ENCODE results near the gene ITGA2B.
"Not testable (repeated sequence)": the region's sequence is repeated elsewhere in the genome, so short reads cannot be mapped to it uniquely, and the experiment has no call there.

ITGA2B gene

GRCh38 chr17:44375196-44376017 lies 14.0 kb downstream of the ITGA2B start:
- no peak for DNase-seq (ENCODE audit: low read depth in 1 of 2, low spot score in 1 of 2)
- in situ Hi-C loops (cut with HindIII; ENCODE audit: low pct_unique_long_range_greater_than_20kb, low sequenced_read_pairs) = no loop called here
- no peak for TF ChIP-seq JUND (IDR thresholded peaks at IDR 0.05; ENCODE audit: low read depth)

- no peak for TF ChIP-seq JUND (IDR thresholded peaks at IDR 0.05; ENCODE audit: low read depth)
- in situ Hi-C loops (cut with HindIII; ENCODE audit: low pct_unique_long_range_greater_than_20kb, low sequenced_read_pairs) = no loop called here
- no peak for DNase-seq (ENCODE audit: low read depth in 1 of 2, low spot score in 1 of 2)
Observed at GRCh38 chr17:44374306-44375195, 14.9 kb downstream of the ITGA2B start.

GRCh38 chr17:44372036-44372435 lies 17.4 kb downstream of the ITGA2B start:
- no peak for TF ChIP-seq JUND (IDR thresholded peaks at IDR 0.05; ENCODE audit: low read depth)
- in situ Hi-C loops (cut with HindIII; ENCODE audit: low pct_unique_long_range_greater_than_20kb, low sequenced_read_pairs) = no loop called here
- DNase-seq (ENCODE audit: low read depth in 1 of 2, low spot score in 1 of 2) = no peak

- DNase-seq (ENCODE audit: low read depth in 1 of 2, low spot score in 1 of 2); in situ Hi-C loops (cut with HindIII; ENCODE audit: low pct_unique_long_range_greater_than_20kb, low sequenced_read_pairs): not testable (repeated sequence)
Observed at GRCh38 chr17:44369414-44370023, 19.9 kb downstream of the ITGA2B start.

GRCh38 chr17:44368391-44369243 lies 20.8 kb downstream of the ITGA2B start:
- in situ Hi-C loops (cut with HindIII; ENCODE audit: low pct_unique_long_range_greater_than_20kb, low sequenced_read_pairs); DNase-seq (ENCODE audit: low read depth in 1 of 2, low spot score in 1 of 2): not testable (repeated sequence)

GRCh38 chr17:44367231-44367979 lies 22.0 kb downstream of the ITGA2B start:
- TF ChIP-seq JUND (IDR thresholded peaks at IDR 0.05; ENCODE audit: low read depth) = no peak
- DNase-seq (ENCODE audit: low read depth in 1 of 2, low spot score in 1 of 2) = no peak
- in situ Hi-C loops (cut with HindIII; ENCODE audit: low pct_unique_long_range_greater_than_20kb, low sequenced_read_pairs) = no loop called here

- in situ Hi-C loops (cut with HindIII; ENCODE audit: low pct_unique_long_range_greater_than_20kb, low sequenced_read_pairs); DNase-seq (ENCODE audit: low read depth in 1 of 2, low spot score in 1 of 2): not testable (repeated sequence)
Observed at GRCh38 chr17:44365051-44365450, 24.4 kb downstream of the ITGA2B start.

GRCh38 chr17:44363613-44364159 lies 25.8 kb downstream of the ITGA2B start, which contains the start of gene FAM171A2:
Gene FAM171A2, minus strand, starts transcription at chr17:44363853. Its CDS starts 139 bp downstream, at chr17:44363714.
- in situ Hi-C loops (cut with HindIII; ENCODE audit: low pct_unique_long_range_greater_than_20kb, low sequenced_read_pairs) = no loop called here
- DNase-seq (ENCODE audit: low read depth in 1 of 2, low spot score in 1 of 2) = peak; percentile 71 to 91
- no peak for TF ChIP-seq JUND (IDR thresholded peaks at IDR 0.05; ENCODE audit: low read depth)

GRCh38 chr17:44362949-44363612 lies 26.4 kb downstream of the ITGA2B start:
- no peak for TF ChIP-seq JUND (IDR thresholded peaks at IDR 0.05; ENCODE audit: low read depth)
- in situ Hi-C loops (cut with HindIII; ENCODE audit: low pct_unique_long_range_greater_than_20kb, low sequenced_read_pairs) = no loop called here
- peak in 1 of 2 experiments; percentile 76 for DNase-seq (ENCODE audit: low read depth in 1 of 2, low spot score in 1 of 2)

- in situ Hi-C loops (cut with HindIII; ENCODE audit: low pct_unique_long_range_greater_than_20kb, low sequenced_read_pairs) = no loop called here
- no peak for TF ChIP-seq JUND (IDR thresholded peaks at IDR 0.05; ENCODE audit: low read depth)
- no peak for DNase-seq (ENCODE audit: low read depth in 1 of 2, low spot score in 1 of 2)
Observed at GRCh38 chr17:44362459-44362948, 26.9 kb downstream of the ITGA2B start.
